ENCODE data around the gene MAPRE2.

Gene MAPRE2

DNA sequence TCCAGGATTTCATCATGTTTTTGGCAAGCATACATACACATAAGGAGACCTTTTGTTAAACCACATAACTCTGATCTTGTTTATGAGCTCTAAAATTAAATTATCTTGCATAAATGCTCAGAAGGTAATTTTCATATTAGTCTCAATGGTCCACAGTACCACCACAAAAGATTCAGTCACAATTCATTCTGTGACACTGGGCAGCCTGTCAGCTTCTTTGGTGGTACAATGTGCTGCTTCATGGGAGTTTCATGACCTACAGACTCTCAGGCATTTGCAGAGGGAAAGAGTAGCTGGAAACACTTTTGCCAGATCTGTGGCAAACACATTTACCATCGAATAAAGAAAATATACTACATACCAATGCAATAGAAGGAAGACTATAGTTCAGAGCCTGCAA, 148.3 kb downstream of the MAPRE2 start:
- no peak for DNase-seq

DNA sequence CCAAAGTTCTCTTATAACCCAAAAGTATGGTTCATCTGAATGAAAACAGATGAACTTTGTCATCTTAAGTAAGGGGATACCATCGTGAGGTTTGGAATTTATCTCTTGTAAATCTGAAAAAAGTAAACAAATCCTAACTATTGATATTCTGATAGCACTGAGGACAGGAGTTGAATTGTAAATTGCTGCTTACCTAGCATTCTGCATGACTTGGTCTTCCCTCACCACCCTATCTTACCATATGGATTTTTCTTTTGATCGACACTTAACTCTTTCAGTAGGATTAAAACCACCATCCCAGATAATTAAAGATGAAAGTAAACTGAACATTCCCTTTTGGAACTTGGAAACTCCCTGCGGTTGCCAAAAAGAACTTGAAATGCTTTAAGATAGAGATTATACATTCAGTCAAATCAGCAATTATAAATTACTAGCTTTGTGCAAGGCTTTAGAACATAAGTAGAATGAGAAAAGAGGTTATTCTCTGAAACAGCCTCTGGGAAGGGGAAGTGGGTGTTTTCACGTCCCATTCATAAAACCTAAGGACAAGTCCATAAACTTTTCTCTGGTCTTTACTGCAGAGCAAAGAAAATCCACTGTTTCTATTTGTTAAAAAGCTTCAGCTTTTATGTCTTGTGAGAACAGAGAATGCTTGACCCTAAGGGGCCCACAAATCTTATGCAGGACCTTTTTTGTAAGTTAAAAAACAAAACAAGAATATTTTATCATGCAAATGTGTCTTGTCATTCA, 149.9 kb downstream of the MAPRE2 start:
- DNase-seq = no peak

DNA sequence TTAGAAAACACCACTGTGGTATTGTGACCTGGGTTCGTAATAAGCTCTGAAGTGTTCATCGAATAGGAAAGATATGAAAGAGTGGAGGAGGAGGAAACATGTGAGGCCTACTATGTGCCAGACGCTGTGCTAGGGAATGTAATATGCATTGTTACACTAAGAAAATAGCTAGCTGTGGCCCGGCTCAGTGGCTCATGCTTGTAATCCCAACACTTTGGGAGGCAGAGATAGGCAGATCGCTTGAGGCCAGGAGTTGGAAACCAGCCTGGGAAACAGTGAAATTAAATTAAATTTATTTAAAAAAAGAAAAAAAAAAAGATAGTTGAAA, 150.4 kb downstream of the MAPRE2 start:
- DNase-seq = no peak

DNA sequence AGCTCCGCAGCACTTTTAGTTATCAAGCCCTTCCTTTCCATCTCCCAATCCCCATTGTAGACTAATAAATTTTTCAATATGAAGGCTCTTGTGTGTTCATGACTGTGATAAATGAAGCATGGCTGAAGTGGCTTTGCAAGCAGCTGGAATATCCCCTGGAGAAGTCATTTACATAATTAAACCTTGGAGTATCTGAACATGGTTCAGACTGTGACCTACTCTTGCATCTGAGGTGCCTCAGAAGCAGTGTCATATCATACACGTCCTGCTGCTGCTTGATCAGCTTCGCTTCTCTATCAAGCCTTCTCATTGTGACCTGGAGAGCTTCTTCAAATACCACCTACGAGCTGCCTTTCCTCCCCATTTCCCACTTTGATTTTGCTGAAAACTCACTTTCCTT, 151.2 kb downstream of the MAPRE2 start:
- DNase-seq = no peak
